DOHH2 (cell line): Measurements from ENCODE around the gene CATSPER4.

Experiments
- EZH2phosphoT487 ChIP-seq: fragments of 200-600 bp; sonication (generic); IDR thresholded peaks from 2 replicates; pipeline ENCODE4 v1.6.1; 2017; ENCODE audit warnings: borderline replicate concordance, mild to moderate bottlenecking, antibody characterized with exemption, low read length, moderate library complexity, mixed read lengths
- TF ChIP-seq, protein P1 (sequence below): fragments of 200-600 bp; sonication (generic); IDR thresholded peaks from one replicate; pipeline ENCODE4 v1.5.1; 2014; ENCODE audit warnings: antibody characterized with exemption, mild to moderate bottlenecking, low read depth, low read length; ENCODE audit not compliant: poor library complexity, severe bottlenecking

DNA sequence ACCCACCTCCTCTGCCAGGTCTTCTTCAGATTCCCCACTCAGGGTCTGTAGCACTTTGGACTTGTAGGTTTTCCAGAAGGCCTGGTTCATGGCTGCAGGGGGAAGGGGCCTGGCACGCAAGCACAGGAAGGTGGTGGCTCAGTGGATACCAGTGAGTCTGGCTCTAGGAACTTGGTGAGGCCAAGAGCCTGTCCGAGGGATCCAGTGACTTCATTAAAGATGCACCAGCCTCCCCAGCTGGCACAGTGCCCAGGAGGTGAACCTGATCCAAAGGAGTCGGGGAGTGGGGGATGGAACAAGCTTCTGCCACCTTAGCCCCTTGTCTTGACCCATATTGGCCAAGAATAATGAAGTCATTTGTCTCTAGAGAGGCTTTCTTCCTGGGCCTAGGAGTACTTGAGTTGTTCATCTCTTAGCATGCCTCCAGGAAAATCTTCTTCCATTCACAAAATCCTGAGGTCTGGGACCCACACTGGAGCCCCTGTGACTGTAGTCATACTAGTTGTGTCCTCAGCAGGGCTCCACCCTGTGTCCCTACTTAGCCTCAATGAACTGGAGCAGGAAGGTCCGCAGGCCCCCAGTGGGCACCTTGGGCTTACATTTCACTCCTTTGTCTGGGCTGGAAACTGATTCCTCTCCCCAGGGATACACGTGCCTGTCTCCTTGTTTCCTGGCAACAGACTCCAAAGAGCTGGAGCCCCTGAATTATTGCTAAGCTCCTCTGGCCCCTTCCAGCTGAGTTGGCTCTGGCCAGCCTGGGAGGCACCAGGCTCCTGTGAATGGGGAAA, 21.8 kb upstream of the CATSPER4 start, which contains the start of gene C1orf232:
- no peak for TF ChIP-seq EZH2phosphoT487
- TF ChIP-seq, protein P1, sequence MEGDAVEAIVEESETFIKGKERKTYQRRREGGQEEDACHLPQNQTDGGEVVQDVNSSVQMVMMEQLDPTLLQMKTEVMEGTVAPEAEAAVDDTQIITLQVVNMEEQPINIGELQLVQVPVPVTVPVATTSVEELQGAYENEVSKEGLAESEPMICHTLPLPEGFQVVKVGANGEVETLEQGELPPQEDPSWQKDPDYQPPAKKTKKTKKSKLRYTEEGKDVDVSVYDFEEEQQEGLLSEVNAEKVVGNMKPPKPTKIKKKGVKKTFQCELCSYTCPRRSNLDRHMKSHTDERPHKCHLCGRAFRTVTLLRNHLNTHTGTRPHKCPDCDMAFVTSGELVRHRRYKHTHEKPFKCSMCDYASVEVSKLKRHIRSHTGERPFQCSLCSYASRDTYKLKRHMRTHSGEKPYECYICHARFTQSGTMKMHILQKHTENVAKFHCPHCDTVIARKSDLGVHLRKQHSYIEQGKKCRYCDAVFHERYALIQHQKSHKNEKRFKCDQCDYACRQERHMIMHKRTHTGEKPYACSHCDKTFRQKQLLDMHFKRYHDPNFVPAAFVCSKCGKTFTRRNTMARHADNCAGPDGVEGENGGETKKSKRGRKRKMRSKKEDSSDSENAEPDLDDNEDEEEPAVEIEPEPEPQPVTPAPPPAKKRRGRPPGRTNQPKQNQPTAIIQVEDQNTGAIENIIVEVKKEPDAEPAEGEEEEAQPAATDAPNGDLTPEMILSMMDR = no peak
